ENCODE data around the gene RGS7. TPM values are rescaled to one million over a fixed set of nuclear protein-coding genes. Genes with fewer than 3 reads are reported as not detected.

The RGS7 gene
- total RNA-seq (2014; rRNA removed; shearing (Covaris generic)) = 0.32 TPM in 1 of 2 replicates, not detected in the other
- polyA plus RNA-seq (2016; fragmentation: Nextera tagmentation; extraction: Ambion mirVana) = 1.2 and 1.7 TPM in 2 replicates

- H3K9ac ChIP-seq = no peak within 1 kb of the TSS
- H2AFZ ChIP-seq = peak within 1 kb of the TSS; percentile 69
- peak within 1 kb of the TSS; percentile 66 for H3K4me3 ChIP-seq
- no peaks in the 10 kb centered on the region for H3K9me2 ChIP-seq (ENCODE audit: insufficient read depth)
- 2 to 3% methylated on average over 65 to 70 of the region's 105 CpGs for WGBS, 2 experiments (ENCODE audit: low coverage in 1 of 2, low lambda C conversion rate in 2 of 2, missing lambda C conversion rate in 2 of 2)
- no peaks in the 10 kb centered on the region for H3K36me3 ChIP-seq (ENCODE audit: low read depth)
- no peaks in the 10 kb centered on the region for H3K4me1 ChIP-seq (ENCODE audit: insufficient read depth)
- TF ChIP-seq EZH2phosphoT487 (IDR thresholded peaks at IDR 0.05; ENCODE audit: insufficient read depth, low read depth) = no peak
- H3K4me2 ChIP-seq (ENCODE audit: unreplicated experiment) = peak within 1 kb of the TSS; percentile 81
- no peaks in the 10 kb centered on the region for H3K79me2 ChIP-seq (ENCODE audit: insufficient read depth)
- peaks cover 45% of the 10 kb centered on the region for H3K27me3 ChIP-seq (replicated peaks; ENCODE audit: insufficient read depth)
- in situ Hi-C loops (cut with MboI) = no loop called here
- peak; percentile 62 for DNase-seq
- H3K27ac ChIP-seq = no peak within 1 kb of the TSS
- no peaks in the 10 kb centered on the region for H3F3A ChIP-seq (ENCODE audit: insufficient read depth)
- no peaks in the 10 kb centered on the region for H3K9me3 ChIP-seq (ENCODE audit: low read depth)
- no peaks in the 10 kb centered on the region for H4K20me1 ChIP-seq (ENCODE audit: insufficient read depth)
Measured at GRCh38 chr1:241356519-241357365, at the start of gene RGS7. Gene RGS7, minus strand, starts transcription at chr1:241357205.

DNA sequence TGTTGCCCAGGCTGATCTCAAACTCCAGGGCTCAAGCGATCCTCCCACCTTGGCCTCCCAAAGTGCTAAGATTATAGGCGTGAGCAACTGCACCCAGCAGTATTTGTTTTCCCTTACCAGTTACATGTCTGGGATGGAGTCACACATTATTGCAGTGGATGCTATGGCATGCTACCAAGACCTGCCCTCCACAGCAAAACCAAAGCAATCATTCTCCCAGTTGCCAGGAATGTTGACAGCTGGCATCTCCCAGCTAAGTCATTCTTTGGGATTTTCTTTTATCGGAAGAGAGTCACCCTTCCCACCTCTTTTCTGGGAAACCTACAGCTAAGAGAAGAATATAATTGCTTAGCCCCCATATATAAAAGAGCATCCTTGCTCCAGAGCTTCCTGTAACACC lies 49.4 kb upstream of the RGS7 start:
- H3K9ac ChIP-seq = no peak overlapping the region
- H3K79me2 ChIP-seq (ENCODE audit: insufficient read depth) = no peaks in the 10 kb centered on the region
- no peak for TF ChIP-seq EZH2 (IDR thresholded peaks at IDR 0.05; ENCODE audit: insufficient read depth, poor library complexity, severe bottlenecking)
- TF ChIP-seq EZH2phosphoT487 (IDR thresholded peaks at IDR 0.05; ENCODE audit: insufficient read depth, low read depth) = no peak
- no peaks in the 10 kb centered on the region for H3K36me3 ChIP-seq (ENCODE audit: low read depth)
- H4K20me1 ChIP-seq (ENCODE audit: insufficient read depth) = no peaks in the 10 kb centered on the region
- 0 out of 2 replicates have a peak, but pooled peaks cover 7% of the 10 kb centered on the region for H3K4me1 ChIP-seq (ENCODE audit: insufficient read depth)
- H3K4me2 ChIP-seq (ENCODE audit: unreplicated experiment) = no peak overlapping the region
- H2AFZ ChIP-seq = no peak overlapping the region
- no peak overlapping the region for H3K27ac ChIP-seq
- WGBS, 2 experiments (ENCODE audit: low coverage in 1 of 2, low lambda C conversion rate in 2 of 2, missing lambda C conversion rate in 2 of 2) = 48 to 56% methylated on average over 3 of the region's 3 CpGs
- no peak overlapping the region for H3K4me3 ChIP-seq
- peaks cover 22% of the 10 kb centered on the region for H3K27me3 ChIP-seq (replicated peaks; ENCODE audit: insufficient read depth)
- DNase-seq = no peak
- no peaks in the 10 kb centered on the region for H3K9me2 ChIP-seq (ENCODE audit: insufficient read depth)
- in situ Hi-C loops (cut with MboI) = no loop called here
- peaks cover 6% of the 10 kb centered on the region for H3F3A ChIP-seq (ENCODE audit: insufficient read depth)
- H3K9me3 ChIP-seq (ENCODE audit: low read depth) = no peaks in the 10 kb centered on the region

DNA sequence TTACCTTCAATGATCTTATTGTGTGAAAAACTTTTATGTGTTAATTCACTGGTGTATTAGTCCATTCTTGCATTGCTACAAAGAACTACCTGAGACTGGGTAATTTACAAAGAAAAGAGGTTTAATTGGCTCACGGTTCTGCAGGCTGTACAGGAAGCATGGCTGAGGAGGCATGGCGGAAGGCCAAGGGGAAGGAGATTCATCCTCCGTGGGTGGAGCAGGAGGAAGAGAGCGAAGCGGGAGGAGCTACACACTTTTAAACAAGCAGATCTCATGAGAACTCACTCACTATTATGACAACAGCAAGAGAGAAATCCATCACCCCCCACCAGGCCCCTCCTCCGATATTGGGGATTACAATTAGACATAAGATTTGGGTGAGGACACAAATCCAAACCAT lies 44.2 kb upstream of the RGS7 start:
- H3K36me3 ChIP-seq (ENCODE audit: low read depth) = no peaks in the 10 kb centered on the region
- in situ Hi-C loops (cut with MboI) = no loop called here
- no peak for DNase-seq
- no peak overlapping the region for H3K9ac ChIP-seq
- H3K4me2 ChIP-seq (ENCODE audit: unreplicated experiment) = no peak overlapping the region
- no peak overlapping the region for H3K4me3 ChIP-seq
- 77 to 81% methylated on average over 6 of the region's 6 CpGs for WGBS, 2 experiments (ENCODE audit: low coverage in 1 of 2, low lambda C conversion rate in 2 of 2, missing lambda C conversion rate in 2 of 2)
- H3K9me2 ChIP-seq (ENCODE audit: insufficient read depth) = no peaks in the 10 kb centered on the region
- TF ChIP-seq EZH2 (IDR thresholded peaks at IDR 0.05; ENCODE audit: insufficient read depth, poor library complexity, severe bottlenecking) (no peak), EZH2phosphoT487 (IDR thresholded peaks at IDR 0.05; ENCODE audit: insufficient read depth, low read depth) (no peak)
- H3K27me3 ChIP-seq (replicated peaks; ENCODE audit: insufficient read depth) = peaks cover 17% of the 10 kb centered on the region; the same call in 1 of the 2 replicates
- H3K79me2 ChIP-seq (ENCODE audit: insufficient read depth) = no peaks in the 10 kb centered on the region
- no peak overlapping the region for H2AFZ ChIP-seq
- no peaks in the 10 kb centered on the region for H3K4me1 ChIP-seq (ENCODE audit: insufficient read depth)
- no peaks in the 10 kb centered on the region for H4K20me1 ChIP-seq (ENCODE audit: insufficient read depth)
- H3K9me3 ChIP-seq (ENCODE audit: low read depth) = no peaks in the 10 kb centered on the region
- no peaks in the 10 kb centered on the region for H3F3A ChIP-seq (ENCODE audit: insufficient read depth)
- no peak overlapping the region for H3K27ac ChIP-seq

DNA sequence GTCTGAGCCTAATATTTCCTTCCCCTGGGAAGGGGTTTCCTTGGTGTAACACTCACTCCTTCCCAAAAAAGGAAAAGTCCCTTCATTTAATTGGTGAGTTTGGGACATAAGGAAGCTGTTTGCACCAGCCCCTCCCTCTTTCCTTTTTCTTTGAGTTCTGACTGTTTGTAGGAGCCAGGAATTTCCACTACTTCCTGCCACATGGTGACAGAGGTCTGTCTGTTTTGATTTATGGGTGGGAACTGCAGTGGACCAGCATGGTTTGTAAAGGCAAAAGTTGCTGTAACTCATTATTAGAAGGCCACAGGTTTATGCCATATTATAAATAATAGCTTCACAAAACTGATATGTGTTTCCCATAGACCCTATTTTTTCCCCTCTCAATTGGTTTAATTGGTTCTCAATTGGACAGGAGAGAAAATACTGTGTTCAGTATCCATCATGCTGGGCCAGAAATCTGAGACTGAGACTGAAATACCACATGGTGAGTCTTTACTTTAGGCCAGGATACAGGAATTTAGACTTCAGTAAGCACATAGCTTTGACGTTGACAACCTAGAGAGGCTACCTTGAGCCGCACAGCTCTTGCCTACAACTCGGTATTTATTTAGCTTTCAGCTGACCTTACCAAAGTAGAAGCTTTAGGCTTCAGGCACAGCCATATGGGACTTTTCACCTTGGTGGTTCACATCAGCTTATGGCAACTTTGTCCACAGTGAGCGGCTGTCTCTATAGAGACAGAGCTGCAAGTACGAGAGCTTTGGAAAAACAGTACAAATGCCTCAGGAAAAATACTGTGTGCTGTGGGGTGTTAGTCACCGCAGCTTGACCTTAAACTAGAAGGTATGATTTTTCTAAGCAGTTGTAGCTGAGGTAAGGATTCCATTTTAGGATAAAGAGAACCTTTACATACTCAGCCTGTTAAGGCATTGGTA lies 40.0 kb upstream of the RGS7 start:
- Histone ChIP-seq H3K4me3 (no peak overlapping the region), H3K9me3 (ENCODE audit: low read depth) (no peaks in the 10 kb centered on the region), H3K79me2 (ENCODE audit: insufficient read depth) (no peaks in the 10 kb centered on the region), H3K9me2 (ENCODE audit: insufficient read depth) (no peaks in the 10 kb centered on the region), H4K20me1 (ENCODE audit: insufficient read depth) (no peaks in the 10 kb centered on the region), H3K27ac (no peak overlapping the region), H3K9ac (no peak overlapping the region), H3K27me3 (replicated peaks; ENCODE audit: insufficient read depth) (peaks cover 10% of the 10 kb centered on the region), H3K4me1 (ENCODE audit: insufficient read depth) (no peaks in the 10 kb centered on the region), H3K36me3 (ENCODE audit: low read depth) (no peaks in the 10 kb centered on the region), H3F3A (ENCODE audit: insufficient read depth) (no peaks in the 10 kb centered on the region), H3K4me2 (ENCODE audit: unreplicated experiment) (no peak overlapping the region), H2AFZ (no peak overlapping the region)
- in situ Hi-C loops (cut with MboI) = no loop called here
- WGBS, 2 experiments (ENCODE audit: low coverage in 1 of 2, low lambda C conversion rate in 2 of 2, missing lambda C conversion rate in 2 of 2) = 33 to 43% methylated on average over 6 of the region's 6 CpGs
- TF ChIP-seq EZH2phosphoT487 (IDR thresholded peaks at IDR 0.05; ENCODE audit: insufficient read depth, low read depth) (no peak), EZH2 (IDR thresholded peaks at IDR 0.05; ENCODE audit: insufficient read depth, poor library complexity, severe bottlenecking) (no peak)
- no peak for DNase-seq

All from GM23248 (cell line).